D721Med (cell line): ENCODE measurements around the gene FASTKD3.

Experiments
- DNase-seq: peaks from one replicate; pipeline ENCODE4 v3.0.0; 2011; ENCODE audit warnings: low spot score; ENCODE audit not compliant: insufficient read length
- FAIRE-seq: peaks from 2 replicates; lab custom pipeline; 2011; peaks lifted over from hg19 to GRCh38; lab: Jason Lieb, UNC
- CTCF ChIP-seq: IDR thresholded peaks from 2 replicates; pipeline ENCODE4 v1.5.1; 2012; ENCODE audit warnings: mild to moderate bottlenecking, control low read depth; ENCODE audit not compliant: insufficient read depth; ENCODE audit errors: missing control alignments

FASTKD3 gene

GRCh38 chr5:7856855-7857254 lies 12.0 kb downstream of the FASTKD3 start:
- DNase-seq: no peak
- peak; percentile 60 for TF ChIP-seq CTCF
- no peak for FAIRE-seq

- TF ChIP-seq CTCF: no peak
- FAIRE-seq: no peak
These were observed 13.2 kb downstream of the FASTKD3 start for GRCh38 chr5:7855611-7856010.

GRCh38 chr5:7852988-7853387 lies 15.8 kb downstream of the FASTKD3 start:
- FAIRE-seq (no peak), DNase-seq (no peak)
- TF ChIP-seq CTCF: no peak

More at GRCh38 chr5:7855611-7856010, 13.2 kb downstream of the FASTKD3 start:
- no peak for DNase-seq

GRCh38 chr5:7852542-7852941 lies 16.3 kb downstream of the FASTKD3 start:
- DNase-seq (no peak), FAIRE-seq (no peak)
- no peak for TF ChIP-seq CTCF

- DNase-seq: no peak
- FAIRE-seq: no peak
- no peak for TF ChIP-seq CTCF
These were observed 17.1 kb downstream of the FASTKD3 start for GRCh38 chr5:7851617-7852289.

GRCh38 chr5:7851240-7851592 lies 17.6 kb downstream of the FASTKD3 start:
- DNase-seq (no peak), FAIRE-seq (no peak)
- TF ChIP-seq CTCF: no peak

- DNase-seq (no peak), FAIRE-seq (no peak)
- TF ChIP-seq CTCF: peak; percentile 6
These were observed 18.2 kb downstream of the FASTKD3 start, which contains the start of gene CFAP90 for GRCh38 chr5:7850395-7851239. Gene CFAP90 (minus strand): TSS chr5:7851133. CDS start chr5:7851021, 112 bp downstream.
